COLO668 (cell line): ENCODE measurements around the gene GLB1L3.

Experiments used
- DNase-seq: peaks from one replicate; lab custom pipeline; 2025; ENCODE audit not compliant: unreplicated experiment; lab: John Stamatoyannopoulos, UW

Gene GLB1L3

DNA sequence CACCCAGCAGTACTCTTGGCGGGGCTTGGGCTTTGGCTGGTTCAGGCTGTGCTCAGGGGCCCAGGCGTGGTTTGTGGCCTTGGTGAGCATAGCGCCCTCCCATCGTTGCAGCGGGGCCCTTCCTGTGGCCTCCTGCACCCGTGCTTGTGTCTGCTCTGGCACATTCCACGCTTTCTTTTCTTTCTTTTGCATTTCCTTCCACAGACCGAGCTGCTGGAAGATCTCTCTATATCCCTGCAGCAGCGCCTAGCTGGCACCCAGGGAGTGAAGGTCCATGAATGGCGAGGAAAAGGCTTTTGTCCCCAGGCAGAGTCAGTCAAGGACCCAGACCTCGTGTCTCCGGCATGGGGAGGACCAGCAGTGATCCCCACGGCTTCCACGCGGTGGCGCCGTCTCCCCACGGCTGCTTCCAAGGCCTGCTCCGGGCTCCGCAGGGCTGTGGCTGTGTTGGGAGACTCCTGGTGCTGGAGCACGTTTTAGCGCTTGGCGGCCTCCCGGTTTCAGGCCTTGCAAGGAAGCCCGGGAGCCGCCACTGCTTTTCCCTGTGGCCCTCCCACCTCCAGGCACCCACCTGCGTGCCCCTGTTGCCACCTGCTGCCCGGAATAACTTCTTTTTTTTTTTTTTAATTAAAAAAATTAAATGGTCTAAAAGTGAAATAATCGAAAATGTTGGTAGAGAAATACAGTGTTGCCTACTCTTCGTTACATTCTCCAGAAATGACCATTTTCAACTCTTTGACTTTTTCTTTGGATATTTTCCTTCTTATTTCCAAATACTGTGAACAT, 84.1 kb downstream of the GLB1L3 start:
- DNase-seq: peak; percentile 85

DNA sequence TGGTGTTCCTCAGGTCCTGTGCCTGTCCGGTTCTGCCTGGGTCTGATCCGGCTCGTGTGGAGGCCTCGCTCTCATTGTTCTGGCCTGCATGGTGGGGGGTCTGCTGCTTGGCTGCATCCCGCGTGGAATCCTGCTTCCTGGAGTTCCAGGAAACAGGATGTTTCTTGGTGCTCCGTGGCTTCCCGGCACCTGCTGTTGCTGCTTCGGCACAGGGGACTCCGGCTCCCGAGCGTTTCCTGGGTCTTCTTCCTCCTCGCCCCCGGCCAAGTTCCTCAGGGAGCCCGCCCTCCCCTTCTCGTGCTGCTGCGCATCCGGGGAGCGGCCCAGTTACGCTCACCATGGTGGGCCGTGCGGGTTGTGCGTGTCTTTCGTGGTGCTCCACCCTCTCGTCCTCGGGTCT, 85.5 kb downstream of the GLB1L3 start:
- no peak for DNase-seq

DNA sequence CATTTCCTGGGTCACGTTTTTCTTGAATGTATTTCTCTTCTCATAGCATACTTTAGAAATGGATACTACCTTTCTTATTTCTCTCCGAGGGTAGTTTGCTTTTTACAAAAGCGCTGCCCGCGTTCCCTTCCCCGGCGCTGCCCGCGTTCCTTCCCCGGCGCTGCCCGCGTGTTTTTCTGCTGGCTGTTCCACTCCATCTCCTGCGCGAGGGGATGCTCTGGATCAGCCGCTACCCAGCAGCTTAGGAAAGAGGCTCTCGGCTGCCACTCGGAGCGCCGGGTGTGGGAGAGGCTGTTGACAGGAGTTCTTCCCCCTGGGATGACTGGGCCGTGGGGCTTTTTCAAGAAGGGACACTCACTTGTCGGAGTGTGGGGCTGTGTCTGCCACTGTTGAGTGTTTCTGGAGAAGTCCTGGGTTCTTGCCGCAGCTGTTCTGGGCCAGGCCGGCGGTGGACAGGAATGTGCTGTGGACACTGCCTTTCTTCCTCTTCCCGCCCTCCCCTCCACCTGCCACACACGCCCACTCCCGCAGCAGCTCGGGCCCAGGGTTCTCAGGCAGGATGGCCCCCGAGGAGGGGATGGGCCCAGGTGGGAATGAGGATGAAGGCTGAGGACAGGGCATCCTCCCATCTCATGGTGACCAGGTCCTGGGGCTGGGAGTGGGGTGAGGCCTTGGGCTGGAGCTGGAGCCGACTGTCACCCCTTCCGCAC, 86.2 kb downstream of the GLB1L3 start:
- DNase-seq: no peak

DNA sequence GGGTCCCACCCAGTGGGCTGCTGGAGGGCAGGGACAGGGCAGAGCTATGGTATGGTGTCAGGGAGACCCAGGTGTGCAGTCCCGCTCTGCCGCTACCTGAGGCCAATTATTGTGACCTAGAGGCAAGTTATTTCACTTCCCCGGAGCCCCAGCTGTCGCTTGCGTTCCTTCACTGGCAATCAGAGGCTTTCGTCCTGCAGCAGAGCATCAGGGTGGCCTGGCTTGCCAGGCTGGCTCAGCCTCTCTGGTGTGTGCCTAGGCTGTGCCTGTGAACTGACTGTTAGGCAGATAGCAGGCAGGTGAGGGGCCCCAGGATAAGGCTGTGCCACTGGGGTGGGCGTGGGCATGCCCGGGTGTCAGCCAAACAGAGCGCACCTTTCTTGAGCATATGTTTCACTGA, 87.0 kb downstream of the GLB1L3 start:
- DNase-seq: no peak

DNA sequence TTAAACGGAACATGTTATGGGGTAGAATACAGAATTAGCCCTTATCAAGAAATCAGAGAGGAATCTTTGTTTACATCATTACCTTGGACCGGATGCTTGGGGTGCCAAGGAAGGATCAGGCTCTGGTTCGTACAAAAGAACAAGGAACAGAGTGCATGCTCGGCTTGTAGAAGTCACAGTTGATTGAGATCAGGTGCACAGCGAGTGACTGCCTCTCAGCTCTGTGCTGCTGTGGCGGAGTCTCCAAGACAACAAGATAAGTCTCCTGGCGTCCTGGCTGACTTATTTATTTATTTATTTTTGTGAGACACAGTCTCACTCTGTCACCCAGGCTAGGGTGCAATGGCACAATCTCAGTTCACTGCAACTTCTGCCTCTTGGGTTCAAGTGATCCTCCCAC, 87.4 kb downstream of the GLB1L3 start:
- no peak for DNase-seq

DNA sequence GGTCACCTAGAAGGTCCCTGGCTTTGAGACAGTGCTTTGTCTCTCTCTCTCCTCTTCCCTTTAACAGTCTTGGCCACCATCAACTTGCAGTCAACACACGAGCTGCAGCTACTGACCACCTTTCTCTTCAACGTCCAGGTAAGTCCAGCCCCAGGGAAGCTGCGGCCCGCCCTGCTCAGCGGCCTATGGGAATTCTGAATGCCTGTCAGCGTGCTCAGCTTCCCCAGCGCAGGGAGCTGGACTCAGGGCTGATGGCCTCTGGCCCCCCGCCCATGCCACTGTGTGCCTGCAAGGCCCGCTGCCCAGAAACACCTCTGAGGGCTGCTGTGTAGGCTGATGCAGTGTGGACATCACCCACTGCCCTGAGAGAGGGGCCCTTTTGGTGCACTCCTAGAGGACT, 88.1 kb downstream of the GLB1L3 start:
- no peak for DNase-seq

DNA sequence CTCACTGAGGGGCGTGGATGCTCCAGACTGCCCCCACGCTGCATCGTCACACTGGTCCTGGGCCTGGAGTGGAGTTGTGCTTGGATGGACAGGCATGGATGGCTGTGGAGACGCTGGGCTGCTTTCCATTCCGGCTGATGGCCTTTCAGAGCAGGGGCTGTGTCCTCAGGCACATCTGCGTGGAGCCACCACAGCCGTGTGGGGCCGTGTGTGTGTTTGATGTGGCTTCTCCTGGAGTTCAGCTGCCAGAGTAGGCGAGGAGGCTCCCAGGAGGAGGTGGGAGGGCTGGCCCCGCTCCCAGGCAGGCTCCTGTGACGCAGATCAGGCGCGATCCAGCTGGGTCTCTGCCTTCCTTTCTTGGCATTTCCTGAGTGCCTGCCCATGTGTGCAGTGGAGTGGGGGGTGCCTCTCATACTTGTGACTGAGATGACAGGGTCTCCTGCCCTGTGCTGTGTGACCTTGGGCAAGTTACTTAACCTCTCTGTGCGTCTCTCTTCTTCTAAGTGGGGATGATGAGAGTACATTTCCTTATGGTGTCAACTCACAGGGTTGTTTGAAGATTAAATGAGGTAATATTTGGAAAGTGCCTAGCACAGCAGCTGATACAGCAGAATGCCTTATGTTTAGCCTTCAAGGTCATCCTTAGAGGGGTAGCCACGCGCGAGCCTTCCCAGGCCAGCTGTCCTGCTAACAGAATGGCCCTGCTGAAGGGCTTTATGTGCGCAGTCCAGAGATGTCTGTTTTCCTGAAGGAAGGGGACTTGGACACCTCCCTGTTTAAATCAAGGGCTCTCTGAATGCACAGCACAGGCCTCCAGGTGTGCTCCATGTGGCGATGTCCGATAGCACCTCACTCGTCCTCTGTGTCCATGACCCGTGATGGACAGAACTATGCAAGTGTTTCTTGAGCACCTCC, 89.1 kb downstream of the GLB1L3 start:
- no peak for DNase-seq

DNA sequence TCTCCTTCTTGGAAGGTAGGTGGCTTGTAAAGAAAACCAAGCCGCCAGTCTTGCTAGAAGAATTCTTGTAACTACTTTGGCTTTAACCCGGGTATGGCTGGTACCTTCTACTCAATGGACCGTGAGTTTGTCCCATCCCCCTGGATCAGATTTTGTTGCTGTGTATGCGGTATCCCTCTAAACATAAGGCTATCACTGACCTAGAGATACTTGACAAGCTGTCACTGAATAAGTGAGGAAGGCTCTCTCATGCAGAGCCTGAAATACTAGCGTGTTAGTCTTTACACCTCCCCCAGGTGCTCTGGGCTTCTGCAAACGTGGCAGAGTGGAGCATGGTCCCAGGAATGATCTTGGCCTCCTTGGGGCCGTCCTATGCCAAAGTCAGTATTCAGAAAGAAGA, 90.1 kb downstream of the GLB1L3 start:
- DNase-seq: no peak

DNA sequence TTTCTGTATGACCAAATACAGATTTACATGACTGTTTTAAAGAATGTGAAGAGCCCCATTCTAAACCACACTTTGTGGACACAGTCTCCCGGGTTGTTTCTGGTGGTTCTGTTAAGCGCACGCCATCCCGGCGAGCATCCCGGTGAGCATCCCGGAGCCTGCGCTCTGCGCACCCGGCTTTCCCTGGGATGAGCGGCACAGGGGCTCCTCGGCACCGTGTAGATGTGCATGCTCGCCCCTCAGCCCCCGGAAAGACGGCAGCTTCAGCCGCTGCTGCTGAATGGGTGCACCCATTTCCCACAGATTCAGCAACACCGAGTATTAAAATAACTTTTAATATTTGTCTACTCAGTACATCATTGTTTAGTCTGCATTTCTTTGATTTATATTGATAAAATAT, 91.6 kb downstream of the GLB1L3 start:
- DNase-seq: peak; percentile 82
